ENCODE data around the gene CAMK2A.

DNA sequence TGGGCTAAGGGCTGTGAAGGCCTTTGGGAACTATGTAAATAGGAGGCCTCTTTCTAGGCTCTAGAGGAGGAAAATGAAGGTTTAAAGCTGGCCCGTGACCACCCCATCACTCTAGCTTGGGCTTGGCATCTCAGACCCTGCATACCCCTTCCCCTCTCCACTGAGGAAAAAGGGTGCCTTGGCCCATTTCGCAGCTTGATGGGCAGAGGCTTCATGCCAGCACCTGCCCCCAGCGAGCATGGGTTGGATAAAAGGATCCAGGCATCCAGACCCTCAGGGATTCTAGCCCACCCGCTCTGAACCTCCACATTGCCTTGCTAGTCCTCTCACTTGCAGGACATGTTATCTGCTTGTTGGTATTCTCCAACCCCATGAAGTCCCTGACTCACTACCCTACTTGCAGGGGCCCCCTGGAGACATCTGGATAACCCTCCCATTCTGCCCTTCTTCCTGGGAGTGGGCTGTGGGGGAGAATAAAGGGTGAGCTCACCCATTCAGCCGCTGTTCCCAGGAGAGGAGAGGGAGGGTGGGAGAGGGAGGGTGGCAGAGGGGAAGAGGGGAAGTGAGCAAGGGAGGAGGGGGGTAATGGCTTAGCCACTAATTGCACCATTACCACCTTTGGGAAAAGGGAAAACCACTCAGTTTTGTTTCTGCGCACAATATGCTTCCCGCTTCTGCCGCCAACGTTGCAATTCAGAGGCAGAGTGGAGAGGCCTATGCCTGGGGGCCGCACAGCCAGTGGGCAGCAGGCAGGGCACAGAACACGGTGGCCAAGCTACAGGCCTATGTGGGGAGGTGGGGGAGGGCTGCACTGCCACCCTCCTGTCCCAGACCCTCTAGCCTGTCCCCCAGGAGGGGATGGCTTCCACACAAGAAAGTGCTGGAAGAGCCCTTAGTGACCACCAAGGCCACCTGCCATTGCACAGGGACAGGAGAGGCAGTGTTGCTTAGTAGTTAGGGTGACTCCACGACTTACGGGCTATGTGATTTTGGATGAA is 2.1 kb upstream of the CAMK2A start:
- TF ChIP-seq POLR2A (IDR thresholded peaks at IDR 0.05; ENCODE audit: low read depth, low read length), result no peak
- TF ChIP-seq POLR2AphosphoS5 (IDR thresholded peaks at IDR 0.05; ENCODE audit: low read depth, low read length), result no peak

Measured in GM12892 (cell line).